Natural killer cell treated with Interleukin-12 subunit alpha and Interleukin-12 subunit beta and Interleukin-15 and Interleukin-18, amount 100 ng/mL, for 72 hours (primary cell): Measurements from ENCODE around the gene CACNA1E. TPM values are rescaled to one million over a fixed set of nuclear protein-coding genes. Genes with fewer than 3 reads are reported as not detected.

Source experiments
- ATAC-seq, 2 donors: fragments of 150-1000 bp; cut with Tn5 transposase in 1 of 2; sonication (Bioruptor Pico), chemical (Tn5 transposase) in 1 of 2; 2 replicates each; pipeline ENCODE4 v1.10.0; 2021
- DNase-seq: peaks from one replicate; pipeline ENCODE4 v3.0.0; 2022; ENCODE audit warnings: low spot score
- H3K27ac Mint-ChIP-seq, 2 donors: 1 replicate in 1 of 2; 2 replicates in 1 of 2; pipeline ENCODE4 v1.8.0; 2022; ENCODE audit warnings: mixed read lengths in 2 of 2, mild to moderate bottlenecking in 1 of 2, moderate library complexity in 1 of 2
- H3K27me3 Mint-ChIP-seq, 2 donors: 1 replicate in 1 of 2; 2 replicates in 1 of 2; pipeline ENCODE4 v1.8.0; 2022; ENCODE audit warnings: mixed read lengths in 2 of 2
- H3K36me3 Mint-ChIP-seq: one replicate; pipeline ENCODE4 v1.8.0; 2022; ENCODE audit warnings: mixed read lengths
- H3K4me1 Mint-ChIP-seq, 2 donors: 1 replicate in 1 of 2; 2 replicates in 1 of 2; pipeline ENCODE4 v1.8.0; 2022; ENCODE audit warnings: low read depth in 2 of 2, mixed read lengths in 2 of 2, mild to moderate bottlenecking in 1 of 2
- H3K4me3 Mint-ChIP-seq: one replicate; pipeline ENCODE4 v1.8.0; 2022; ENCODE audit warnings: mixed read lengths
- H3K9me3 Mint-ChIP-seq: 2 replicates; pipeline ENCODE4 v1.8.0; 2022; ENCODE audit warnings: mixed read lengths
- total RNA-seq, 2 donors: library from RNA; stranded (reverse); gene quantifications; one replicate each; pipeline ENCODE4 v1.2.3, GENCODE V29; 2022

CACNA1E gene
- total RNA-seq, 2 donors from 2014 or later = 0.08 TPM; not detected in 1

DNA sequence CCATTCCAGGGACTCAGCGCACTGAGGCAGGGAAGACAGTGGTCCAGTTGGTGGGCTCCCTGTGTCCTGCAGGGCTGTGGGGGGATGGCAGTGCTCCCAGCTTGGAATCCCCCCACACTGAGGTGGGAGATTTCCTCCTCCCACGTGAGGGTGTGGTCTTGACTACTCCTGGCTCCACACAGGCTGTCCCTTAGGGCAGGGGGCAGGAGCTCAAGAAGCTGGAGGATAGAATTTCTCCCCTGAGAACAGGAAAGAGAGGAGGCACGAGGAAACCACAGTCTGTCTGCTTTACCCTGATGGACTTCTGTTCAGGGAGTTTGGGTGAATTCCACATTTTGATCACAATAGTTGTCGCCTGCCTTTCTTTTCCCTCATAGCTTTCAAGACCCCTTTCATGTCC lies 62.1 kb downstream of the CACNA1E start:
- ATAC-seq = no peak
- Mint-ChIP-seq H3K4me3 (no peak overlapping the region), H3K27ac (no peak overlapping the region), H3K9me3 (no peaks in the 10 kb centered on the region), H3K27me3 (peaks cover 26 to 49% of the 10 kb centered on the region in 2 donors), H3K36me3 (no peaks in the 10 kb centered on the region), H3K4me1 (no peaks in the 10 kb centered on the region)
- DNase-seq = no peak

DNA sequence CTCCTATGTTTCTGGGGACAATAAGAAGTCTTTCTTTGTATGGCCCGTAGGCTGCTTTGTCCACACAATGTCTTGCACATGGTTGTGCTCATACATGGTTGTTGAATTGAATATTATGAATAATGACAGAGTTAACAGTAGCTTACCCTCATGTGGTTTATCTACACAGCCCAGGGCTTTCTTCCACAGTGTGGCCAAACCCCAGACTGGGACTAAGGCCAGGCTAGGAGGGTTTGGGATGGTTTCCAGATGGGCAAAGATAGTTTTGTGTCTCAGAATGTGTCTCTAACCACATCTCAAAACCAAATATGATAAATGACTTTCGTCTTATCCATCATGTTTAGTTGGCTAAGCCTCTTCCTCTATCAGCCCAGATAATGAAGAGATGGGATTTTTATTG lies 65.2 kb downstream of the CACNA1E start:
- Mint-ChIP-seq H3K27me3 (peaks cover 26 to 49% of the 10 kb centered on the region in 2 donors), H3K4me1 (no peaks in the 10 kb centered on the region), H3K9me3 (no peaks in the 10 kb centered on the region), H3K36me3 (no peaks in the 10 kb centered on the region), H3K4me3 (no peak overlapping the region), H3K27ac (no peak overlapping the region)
- no peak for ATAC-seq
- no peak for DNase-seq

DNA sequence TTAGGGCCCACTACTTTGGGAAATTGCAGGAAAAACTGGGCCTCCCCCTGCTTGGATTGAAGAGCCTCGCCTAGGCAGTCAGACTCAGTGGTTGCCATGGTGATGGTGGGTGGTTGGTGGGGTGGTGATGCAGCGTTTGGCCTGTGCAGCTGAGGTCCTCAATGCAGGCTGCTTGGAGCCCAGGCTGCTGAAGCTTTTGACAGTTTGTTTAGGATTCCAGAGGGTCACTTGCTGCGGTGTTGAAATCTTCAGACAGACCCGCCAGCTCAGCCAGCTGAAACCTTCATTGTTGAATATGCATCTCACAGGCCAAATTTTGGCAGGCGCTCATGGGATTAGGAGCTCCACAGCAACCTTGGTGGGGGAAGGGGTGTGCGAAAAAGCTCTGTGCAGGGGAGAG lies 67.9 kb downstream of the CACNA1E start:
- H3K4me1 Mint-ChIP-seq = no peaks in the 10 kb centered on the region
- ATAC-seq (no peak), DNase-seq (no peak)
- H3K9me3 Mint-ChIP-seq = no peaks in the 10 kb centered on the region
- no peak overlapping the region for H3K27ac Mint-ChIP-seq
- peaks cover 19 to 33% of the 10 kb centered on the region in 2 donors for H3K27me3 Mint-ChIP-seq
- no peaks in the 10 kb centered on the region for H3K36me3 Mint-ChIP-seq
- H3K4me3 Mint-ChIP-seq = no peak overlapping the region

DNA sequence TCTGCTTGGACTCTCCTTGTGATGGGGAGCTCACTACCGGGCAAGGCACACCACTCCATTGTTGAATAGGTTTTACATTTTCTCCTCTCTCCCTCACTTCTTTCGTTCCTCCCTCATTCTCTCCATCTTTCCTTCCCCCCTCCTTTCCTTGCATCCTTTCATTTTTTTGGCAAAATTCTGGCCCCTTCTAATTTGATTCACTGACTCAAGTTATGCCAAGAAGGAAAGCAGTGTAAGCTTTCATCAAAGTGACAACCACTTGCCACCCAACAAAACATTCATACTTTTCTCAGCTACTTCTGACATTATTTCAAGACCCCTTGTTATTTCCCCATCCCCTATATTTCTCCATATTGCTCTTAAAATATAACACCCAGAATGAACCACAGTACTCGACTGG lies 68.4 kb downstream of the CACNA1E start:
- H3K27me3 Mint-ChIP-seq = peaks cover 16 to 28% of the 10 kb centered on the region in 2 donors
- H3K4me3 Mint-ChIP-seq = no peak overlapping the region
- no peak overlapping the region for H3K27ac Mint-ChIP-seq

DNA sequence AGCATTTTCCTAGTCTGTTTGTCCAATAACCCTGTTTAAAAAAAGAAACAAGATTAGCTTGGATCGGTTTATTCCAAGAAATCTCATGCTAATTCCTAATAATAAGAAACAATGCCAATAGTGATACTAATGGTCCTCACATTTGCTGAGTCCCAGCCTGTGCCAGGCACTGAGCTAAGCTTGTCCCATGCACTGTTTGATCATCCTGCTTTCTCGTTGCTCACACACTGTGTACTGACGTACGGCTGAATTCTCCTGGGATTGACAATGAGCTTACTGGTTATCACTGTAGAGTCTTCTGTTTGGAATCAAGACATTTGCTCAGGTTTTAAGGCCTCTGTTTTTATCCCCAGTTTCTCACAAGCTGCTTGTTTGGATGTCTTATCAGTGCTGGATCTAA lies 71.1 kb downstream of the CACNA1E start:
- H3K9me3 Mint-ChIP-seq = no peaks in the 10 kb centered on the region
- no peak overlapping the region for H3K27ac Mint-ChIP-seq
- ATAC-seq (no peak), DNase-seq (no peak)
- no peaks in the 10 kb centered on the region for H3K36me3 Mint-ChIP-seq
- H3K27me3 Mint-ChIP-seq = peaks cover 6 to 9% of the 10 kb centered on the region in 2 donors
- no peak overlapping the region for H3K4me3 Mint-ChIP-seq
- no peaks in the 10 kb centered on the region for H3K4me1 Mint-ChIP-seq

More for the DNA sequence above, 68.4 kb downstream of the CACNA1E start:
- H3K4me1 Mint-ChIP-seq = no peaks in the 10 kb centered on the region
- H3K9me3 Mint-ChIP-seq = no peaks in the 10 kb centered on the region
- no peaks in the 10 kb centered on the region for H3K36me3 Mint-ChIP-seq
- ATAC-seq = no peak
- no peak for DNase-seq

DNA sequence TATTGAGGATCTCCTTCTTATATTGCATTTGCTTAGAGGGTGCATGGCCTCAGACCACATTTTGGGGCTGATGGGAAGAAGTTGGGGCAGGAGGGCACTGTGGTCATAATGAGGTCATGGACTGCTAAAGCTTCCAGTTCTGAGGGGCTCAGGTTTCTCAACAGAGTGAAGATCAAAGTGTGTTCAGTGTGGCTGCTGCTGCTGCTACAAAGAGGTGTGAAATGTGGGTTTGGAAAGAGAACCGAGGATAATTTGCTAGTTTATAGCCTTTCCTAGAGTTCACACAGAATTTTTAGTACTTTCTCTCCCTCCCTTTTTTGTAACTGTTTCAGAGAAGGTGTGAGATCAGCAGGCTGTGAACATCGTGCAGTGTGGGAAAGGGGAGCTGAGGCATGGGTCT lies 73.3 kb downstream of the CACNA1E start:
- peak in 1 of 2 donors; percentile 32 for ATAC-seq
- Mint-ChIP-seq H3K27me3 (peaks cover 0 to 5% of the 10 kb centered on the region in 2 donors), H3K36me3 (no peaks in the 10 kb centered on the region), H3K9me3 (no peaks in the 10 kb centered on the region), H3K4me1 (no peaks in the 10 kb centered on the region), H3K4me3 (no peak overlapping the region), H3K27ac (no peak overlapping the region)
- DNase-seq = no peak

DNA sequence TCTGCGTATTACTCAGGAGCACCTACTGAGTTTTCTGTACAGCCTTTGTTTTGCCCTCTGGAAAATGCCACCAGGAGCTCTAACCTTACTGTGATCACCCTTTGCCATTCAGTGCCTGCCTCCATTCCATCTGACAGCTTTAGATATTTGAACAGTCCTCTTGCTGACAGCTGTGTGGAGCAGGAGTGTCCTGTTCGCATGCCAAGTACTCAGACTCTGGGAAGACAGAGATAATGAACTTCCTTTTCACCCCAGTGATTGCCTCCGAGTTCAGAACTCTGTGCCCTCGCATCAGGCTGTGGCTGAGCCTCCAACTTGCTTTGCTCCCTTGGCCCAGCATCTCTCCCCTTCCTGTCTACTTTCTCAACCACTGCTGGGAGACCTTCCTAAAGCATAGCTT lies 74.0 kb downstream of the CACNA1E start:
- no peaks in the 10 kb centered on the region for H3K9me3 Mint-ChIP-seq
- DNase-seq = no peak
- H3K4me3 Mint-ChIP-seq = no peak overlapping the region
- ATAC-seq = no peak
- no peaks in the 10 kb centered on the region for H3K36me3 Mint-ChIP-seq
- no peak overlapping the region for H3K27ac Mint-ChIP-seq
- no peaks in the 10 kb centered on the region for H3K4me1 Mint-ChIP-seq
- H3K27me3 Mint-ChIP-seq = no peaks in the 10 kb centered on the region

DNA sequence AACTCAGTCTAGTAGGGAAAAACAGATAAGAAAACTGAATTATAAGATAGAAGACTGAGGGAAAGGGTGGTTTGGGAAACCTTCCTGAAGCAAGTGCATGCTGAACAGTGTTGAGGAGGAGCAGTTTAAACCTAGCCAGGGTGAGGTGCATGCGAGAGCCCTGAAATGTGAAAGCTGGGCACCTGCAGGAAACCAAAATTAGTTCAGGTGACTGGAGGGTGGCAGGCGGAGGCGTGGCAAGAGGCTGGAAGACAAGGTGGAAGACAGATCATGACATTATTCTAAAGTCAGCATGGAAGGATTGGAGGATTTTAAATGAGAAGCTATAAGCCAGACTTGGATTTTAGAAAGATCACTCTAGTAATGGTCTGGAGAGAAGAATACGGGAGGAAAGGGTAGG lies 75.1 kb downstream of the CACNA1E start:
- H3K4me1 Mint-ChIP-seq = no peaks in the 10 kb centered on the region
- ATAC-seq = no peak
- H3K27ac Mint-ChIP-seq = no peak overlapping the region
- H3K27me3 Mint-ChIP-seq = no peaks in the 10 kb centered on the region
- H3K36me3 Mint-ChIP-seq = no peaks in the 10 kb centered on the region
- DNase-seq = no peak
- no peaks in the 10 kb centered on the region for H3K9me3 Mint-ChIP-seq
- H3K4me3 Mint-ChIP-seq = no peak overlapping the region

DNA sequence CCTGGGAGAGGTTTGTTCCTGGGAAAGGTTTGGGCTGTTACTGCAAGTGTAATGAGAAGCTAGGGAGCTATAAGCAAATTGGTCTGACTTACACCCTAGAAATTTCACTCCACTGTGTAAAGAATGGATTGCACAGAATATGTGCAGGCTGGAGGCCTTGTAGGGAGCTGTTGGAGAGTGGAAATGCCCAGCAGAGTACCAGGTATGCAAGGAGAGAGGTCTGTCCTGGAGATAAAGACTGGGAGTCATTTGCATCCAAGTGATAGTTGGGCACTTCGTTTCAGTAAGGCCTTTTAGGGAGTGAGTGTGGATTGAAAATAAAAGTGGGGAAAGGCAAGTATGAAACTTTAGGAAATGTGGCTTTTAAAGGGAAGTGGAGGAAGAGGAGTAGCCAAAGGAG lies 75.8 kb downstream of the CACNA1E start:
- ATAC-seq (no peak), DNase-seq (no peak)
- no peaks in the 10 kb centered on the region for H3K9me3 Mint-ChIP-seq
- H3K4me3 Mint-ChIP-seq = no peak overlapping the region
- no peaks in the 10 kb centered on the region for H3K4me1 Mint-ChIP-seq
- no peaks in the 10 kb centered on the region for H3K36me3 Mint-ChIP-seq
- no peaks in the 10 kb centered on the region for H3K27me3 Mint-ChIP-seq
- H3K27ac Mint-ChIP-seq = no peak overlapping the region

DNA sequence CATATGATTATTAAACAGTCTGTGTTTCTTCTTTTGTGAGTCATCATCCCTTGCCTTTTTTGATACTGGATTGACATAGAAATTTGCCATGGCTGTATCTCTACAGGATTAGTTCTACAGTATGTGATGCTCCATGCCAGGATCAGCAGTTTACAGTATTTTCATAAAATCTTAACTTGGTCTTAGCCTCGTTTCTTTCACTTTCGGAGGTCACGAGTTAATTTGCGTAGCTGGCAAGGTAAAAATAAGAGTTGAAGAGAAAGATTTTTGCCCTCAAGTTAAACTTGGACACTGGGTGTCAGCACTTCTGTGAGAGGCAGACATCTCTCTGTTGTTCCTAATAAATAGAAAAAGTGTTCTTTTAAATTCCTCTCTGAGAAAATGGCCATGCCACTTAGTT lies 79.1 kb downstream of the CACNA1E start:
- Mint-ChIP-seq H3K27me3 (peaks cover 0 to 2% of the 10 kb centered on the region in 2 donors), H3K27ac (no peak overlapping the region), H3K9me3 (no peaks in the 10 kb centered on the region), H3K4me3 (no peak overlapping the region), H3K36me3 (no peaks in the 10 kb centered on the region), H3K4me1 (no peaks in the 10 kb centered on the region)
- ATAC-seq = no peak
- DNase-seq = no peak

DNA sequence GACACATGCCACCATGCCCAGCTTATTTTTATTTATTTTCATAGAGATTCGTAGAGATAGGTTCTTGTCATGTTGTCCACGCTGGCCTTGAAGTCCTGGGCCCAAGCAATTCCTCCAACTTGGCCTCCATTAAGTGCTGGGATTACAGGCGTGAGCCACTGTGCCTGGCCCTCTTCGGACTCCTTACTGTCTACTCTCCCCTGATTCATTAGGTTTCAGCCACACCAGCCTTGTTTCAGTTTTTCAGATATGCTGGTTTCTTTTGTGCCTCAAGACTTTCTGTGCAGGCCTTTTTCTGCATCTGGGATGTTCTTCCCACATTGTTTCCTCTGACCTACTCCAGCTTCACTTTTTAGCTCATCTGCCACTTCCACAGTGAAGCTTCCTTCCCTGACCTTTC lies 85.4 kb downstream of the CACNA1E start:
- H3K4me3 Mint-ChIP-seq = no peak overlapping the region
- H3K9me3 Mint-ChIP-seq = no peaks in the 10 kb centered on the region
- H3K27me3 Mint-ChIP-seq = peaks cover 8 to 18% of the 10 kb centered on the region in 2 donors
- H3K4me1 Mint-ChIP-seq = no peaks in the 10 kb centered on the region
- DNase-seq (no peak), ATAC-seq (no peak)
- H3K36me3 Mint-ChIP-seq = no peaks in the 10 kb centered on the region
- no peak overlapping the region for H3K27ac Mint-ChIP-seq

DNA sequence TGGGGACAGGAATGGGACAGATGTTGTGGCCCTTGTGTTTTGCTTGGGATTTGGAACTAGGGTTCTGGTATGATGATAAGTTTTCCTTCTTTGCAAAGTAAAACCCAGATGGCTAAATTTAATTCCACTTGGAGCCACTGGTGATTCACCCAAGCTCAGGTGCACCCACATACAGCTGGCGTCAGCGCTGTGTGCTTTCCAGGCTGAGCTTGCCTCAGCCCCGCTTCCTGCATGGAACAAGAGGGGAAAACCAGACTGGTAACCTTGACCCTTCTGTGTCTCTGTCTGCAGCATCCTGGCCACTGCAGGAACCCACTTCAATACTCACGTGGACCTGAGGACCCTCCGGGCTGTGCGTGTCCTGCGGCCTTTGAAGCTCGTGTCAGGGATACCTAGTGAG lies 94.2 kb downstream of the CACNA1E start:
- Mint-ChIP-seq H3K27me3 (peaks cover 3 to 15% of the 10 kb centered on the region in 2 donors), H3K4me3 (no peak overlapping the region), H3K27ac (no peak overlapping the region), H3K36me3 (no peaks in the 10 kb centered on the region), H3K4me1 (no peaks in the 10 kb centered on the region), H3K9me3 (no peaks in the 10 kb centered on the region)
- ATAC-seq (no peak), DNase-seq (no peak)

DNA sequence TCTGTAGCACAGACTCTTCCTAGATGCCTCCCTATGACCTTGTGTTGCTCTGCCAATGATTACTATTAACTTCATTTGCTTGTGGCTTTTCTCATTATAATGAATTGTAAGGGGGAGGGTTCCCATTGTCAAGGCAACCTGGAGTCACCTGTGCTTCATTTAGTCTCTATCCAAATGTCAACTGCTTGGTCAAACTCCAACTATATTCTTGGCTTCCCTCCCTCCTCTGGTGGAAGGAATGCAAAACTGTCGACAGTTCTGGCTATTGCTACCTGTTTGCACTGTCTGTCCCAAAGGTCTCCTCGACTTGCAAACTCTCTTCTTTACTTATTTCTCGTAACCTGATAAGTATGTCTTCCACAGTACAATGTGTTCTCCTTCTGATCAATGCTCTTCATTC lies 100.3 kb downstream of the CACNA1E start:
- H3K36me3 Mint-ChIP-seq = no peaks in the 10 kb centered on the region
- ATAC-seq (no peak), DNase-seq (no peak)
- no peak overlapping the region for H3K4me3 Mint-ChIP-seq
- H3K9me3 Mint-ChIP-seq = peaks cover 4% of the 10 kb centered on the region
- H3K27me3 Mint-ChIP-seq = no peaks in the 10 kb centered on the region
- H3K27ac Mint-ChIP-seq = no peak overlapping the region
- H3K4me1 Mint-ChIP-seq = no peaks in the 10 kb centered on the region

DNA sequence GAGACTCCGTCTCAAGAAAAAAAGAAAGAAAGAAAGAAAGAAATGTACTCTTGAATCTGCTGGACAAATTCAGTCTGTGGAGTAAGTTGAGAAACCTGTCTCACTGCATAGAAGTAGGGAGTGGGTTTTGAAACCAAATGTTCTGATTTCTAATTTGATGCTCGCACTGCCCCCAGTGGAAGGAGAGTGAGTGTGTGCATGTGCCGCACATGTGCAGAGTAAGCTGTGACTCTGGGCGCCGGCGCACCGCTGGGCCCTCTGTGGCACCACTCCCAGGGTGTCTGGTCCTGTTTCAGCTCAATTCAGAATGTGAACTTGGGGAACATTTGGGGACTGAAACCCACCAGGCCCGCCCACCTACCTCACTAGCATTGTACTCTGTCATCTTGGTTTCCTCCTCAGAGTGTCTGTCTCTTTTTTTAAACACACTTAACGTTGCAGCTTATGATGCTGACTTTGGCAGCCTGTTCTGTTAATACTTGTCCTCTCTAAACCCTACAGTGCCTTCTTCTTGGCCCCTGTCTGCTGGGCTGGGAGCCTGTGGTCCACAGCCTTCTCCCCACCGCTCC lies 104.6 kb downstream of the CACNA1E start:
- ATAC-seq = no peak
- Mint-ChIP-seq H3K36me3 (no peaks in the 10 kb centered on the region), H3K27ac (no peak overlapping the region), H3K9me3 (peaks cover 4% of the 10 kb centered on the region), H3K4me3 (no peak overlapping the region), H3K4me1 (no peaks in the 10 kb centered on the region), H3K27me3 (peaks cover 0 to 4% of the 10 kb centered on the region in 2 donors)
- no peak for DNase-seq

DNA sequence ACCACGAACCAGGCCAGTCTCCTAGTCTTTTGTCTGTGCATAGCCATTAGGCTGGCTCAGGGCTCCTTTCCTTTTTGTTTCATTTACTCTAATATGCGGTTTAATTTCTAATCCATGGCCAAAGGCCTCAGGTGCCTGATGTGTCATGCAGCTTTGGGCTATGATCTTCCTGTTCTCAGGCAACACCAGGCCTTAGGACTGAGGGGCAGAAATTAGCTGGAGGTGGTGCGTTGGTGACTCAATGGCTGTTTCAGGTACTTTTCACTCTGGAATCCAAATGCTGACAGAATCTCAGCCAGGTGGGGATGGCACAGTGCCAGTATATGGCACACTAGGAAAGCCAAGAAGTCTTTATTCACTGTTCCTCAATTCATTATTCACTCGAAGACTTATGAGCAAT lies 105.3 kb downstream of the CACNA1E start:
- no peak for DNase-seq
- H3K27me3 Mint-ChIP-seq = peaks cover 0 to 4% of the 10 kb centered on the region in 2 donors
- no peak overlapping the region for H3K4me3 Mint-ChIP-seq
- H3K27ac Mint-ChIP-seq = no peak overlapping the region
- peaks cover 4% of the 10 kb centered on the region for H3K9me3 Mint-ChIP-seq
- H3K36me3 Mint-ChIP-seq = no peaks in the 10 kb centered on the region
- no peak for ATAC-seq
- H3K4me1 Mint-ChIP-seq = no peaks in the 10 kb centered on the region
